OCI-LY1 (cell line): ENCODE measurements around the gene YIF1B.

Source experiments
- H2AFZ ChIP-seq: fragments of 200-600 bp; sonication (generic), shearing (Covaris generic); 2 replicates; pipeline ENCODE4 v1.6.0; 2014; ENCODE audit warnings: antibody characterized with exemption, mild to moderate bottlenecking, low read length
- H3F3A ChIP-seq: fragments of 200-600 bp; sonication (generic), shearing (Covaris generic); 2 replicates; pipeline ENCODE4 v1.6.0; 2014; ENCODE audit warnings: mild to moderate bottlenecking, antibody characterized with exemption, low read length, moderate library complexity; ENCODE audit not compliant: insufficient read depth
- H3K27ac ChIP-seq: fragments of 200-600 bp; sonication (generic); 2 replicates; pipeline ENCODE4 v1.5.1; 2014; ENCODE audit warnings: low read length, mixed run types, mild to moderate bottlenecking, low read depth; ENCODE audit not compliant: poor library complexity, severe bottlenecking
- H3K27me3 ChIP-seq: fragments of 200-600 bp; sonication (generic); 2 replicates; pipeline ENCODE4 v1.6.0; 2014; ENCODE audit warnings: antibody characterized with exemption, mild to moderate bottlenecking, low read length, moderate library complexity; ENCODE audit not compliant: insufficient read depth
- H3K36me3 ChIP-seq: fragments of 200-600 bp; sonication (generic); 2 replicates; pipeline ENCODE4 v1.6.1; 2014; ENCODE audit warnings: mild to moderate bottlenecking, antibody characterized with exemption, low read length, moderate library complexity, mixed read lengths; ENCODE audit not compliant: insufficient read depth
- H3K4me1 ChIP-seq: fragments of 200-600 bp; sonication (generic); 2 replicates; pipeline ENCODE4 v1.5.1; 2014; ENCODE audit warnings: mild to moderate bottlenecking, low read length, moderate library complexity; ENCODE audit not compliant: insufficient read depth, severe bottlenecking
- H3K4me2 ChIP-seq: fragments of 200-600 bp; sonication (generic), shearing (Covaris generic); 2 replicates; pipeline ENCODE4 v1.6.1; 2014; ENCODE audit warnings: low read length
- H3K4me3 ChIP-seq: fragments of 200-600 bp; sonication (generic); 2 replicates; pipeline ENCODE4 v1.5.1; 2014; ENCODE audit warnings: low read length, low read depth, mild to moderate bottlenecking, mixed read lengths; ENCODE audit not compliant: poor library complexity, severe bottlenecking
- H3K79me2 ChIP-seq: fragments of 200-600 bp; shearing (Covaris generic); 2 replicates; pipeline ENCODE4 v1.6.1; 2016; ENCODE audit warnings: mixed run types, low read length, mixed read lengths; ENCODE audit not compliant: insufficient read depth
- H3K9ac ChIP-seq: fragments of 200-600 bp; sonication (generic), shearing (Covaris generic); 2 replicates; pipeline ENCODE4 v1.6.1; 2014; ENCODE audit warnings: mild to moderate bottlenecking, low read length, mixed read lengths
- H3K9me2 ChIP-seq: fragments of 200-600 bp; sonication (generic), shearing (Covaris generic); 2 replicates; pipeline ENCODE4 v1.6.1; 2014; ENCODE audit warnings: low read depth, mild to moderate bottlenecking, low read length, mixed read lengths
- H3K9me3 ChIP-seq: fragments of 200-600 bp; shearing (Covaris generic); 2 replicates; pipeline ENCODE4 v1.6.1; 2014; ENCODE audit warnings: low read length, mixed read lengths
- H4K20me1 ChIP-seq: fragments of 200-600 bp; sonication (generic), shearing (Covaris generic); 2 replicates; pipeline ENCODE4 v1.6.0; 2016; ENCODE audit warnings: mild to moderate bottlenecking, low read length; ENCODE audit not compliant: insufficient read depth
- EZH2 ChIP-seq: fragments of 200-600 bp; sonication (generic), shearing (Covaris generic); IDR thresholded peaks from 2 replicates; pipeline ENCODE4 v1.8.0; 2017; ENCODE audit warnings: borderline replicate concordance, mixed run types, mild to moderate bottlenecking, antibody characterized with exemption, low read length, moderate library complexity, mixed read lengths
- TF ChIP-seq, protein P1 (sequence below): fragments of 200-600 bp; sonication (generic), shearing (Covaris generic); IDR thresholded peaks from 2 replicates; pipeline ENCODE4 v1.5.1; 2017; ENCODE audit warnings: mild to moderate bottlenecking, antibody characterized with exemption, low read length, moderate library complexity, mixed read lengths

The YIF1B gene

DNA sequence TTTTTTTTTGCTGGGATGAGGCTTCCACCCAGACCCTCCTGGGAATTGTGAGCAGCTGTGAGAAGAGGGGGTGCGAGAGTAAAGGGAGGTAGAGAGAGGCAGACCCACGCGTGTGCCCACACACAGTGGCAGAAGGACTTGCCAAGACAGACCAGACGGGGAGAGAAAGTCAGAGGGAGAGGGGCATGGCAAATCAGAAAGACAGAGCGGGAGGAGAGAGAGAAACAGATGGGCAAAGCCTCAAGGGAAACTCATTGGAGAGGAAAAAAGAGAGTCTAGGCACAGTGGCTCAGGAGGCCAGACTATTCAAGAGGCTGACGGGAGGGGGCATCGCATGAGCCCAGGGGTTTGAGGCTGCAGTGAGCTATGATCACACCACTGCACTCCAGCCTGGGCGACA, 36.9 kb upstream of the YIF1B start:
- Histone ChIP-seq H3K4me3 (no peak overlapping the region), H4K20me1 (no peaks in the 10 kb centered on the region), H3K9ac (no peak overlapping the region), H3F3A (no peaks in the 10 kb centered on the region), H3K9me2 (no peaks in the 10 kb centered on the region), H3K27ac (no peak overlapping the region), H3K4me2 (no peak overlapping the region), H3K9me3 (no peaks in the 10 kb centered on the region), H3K36me3 (no peaks in the 10 kb centered on the region), H3K4me1 (no peaks in the 10 kb centered on the region), H3K27me3 (peaks cover 3% of the 10 kb centered on the region; the same call in 1 of the 2 replicates), H2AFZ (no peak overlapping the region), H3K79me2 (no peaks in the 10 kb centered on the region)
- TF ChIP-seq EZH2 = no peak
- TF ChIP-seq, protein P1, sequence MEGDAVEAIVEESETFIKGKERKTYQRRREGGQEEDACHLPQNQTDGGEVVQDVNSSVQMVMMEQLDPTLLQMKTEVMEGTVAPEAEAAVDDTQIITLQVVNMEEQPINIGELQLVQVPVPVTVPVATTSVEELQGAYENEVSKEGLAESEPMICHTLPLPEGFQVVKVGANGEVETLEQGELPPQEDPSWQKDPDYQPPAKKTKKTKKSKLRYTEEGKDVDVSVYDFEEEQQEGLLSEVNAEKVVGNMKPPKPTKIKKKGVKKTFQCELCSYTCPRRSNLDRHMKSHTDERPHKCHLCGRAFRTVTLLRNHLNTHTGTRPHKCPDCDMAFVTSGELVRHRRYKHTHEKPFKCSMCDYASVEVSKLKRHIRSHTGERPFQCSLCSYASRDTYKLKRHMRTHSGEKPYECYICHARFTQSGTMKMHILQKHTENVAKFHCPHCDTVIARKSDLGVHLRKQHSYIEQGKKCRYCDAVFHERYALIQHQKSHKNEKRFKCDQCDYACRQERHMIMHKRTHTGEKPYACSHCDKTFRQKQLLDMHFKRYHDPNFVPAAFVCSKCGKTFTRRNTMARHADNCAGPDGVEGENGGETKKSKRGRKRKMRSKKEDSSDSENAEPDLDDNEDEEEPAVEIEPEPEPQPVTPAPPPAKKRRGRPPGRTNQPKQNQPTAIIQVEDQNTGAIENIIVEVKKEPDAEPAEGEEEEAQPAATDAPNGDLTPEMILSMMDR = no peak

DNA sequence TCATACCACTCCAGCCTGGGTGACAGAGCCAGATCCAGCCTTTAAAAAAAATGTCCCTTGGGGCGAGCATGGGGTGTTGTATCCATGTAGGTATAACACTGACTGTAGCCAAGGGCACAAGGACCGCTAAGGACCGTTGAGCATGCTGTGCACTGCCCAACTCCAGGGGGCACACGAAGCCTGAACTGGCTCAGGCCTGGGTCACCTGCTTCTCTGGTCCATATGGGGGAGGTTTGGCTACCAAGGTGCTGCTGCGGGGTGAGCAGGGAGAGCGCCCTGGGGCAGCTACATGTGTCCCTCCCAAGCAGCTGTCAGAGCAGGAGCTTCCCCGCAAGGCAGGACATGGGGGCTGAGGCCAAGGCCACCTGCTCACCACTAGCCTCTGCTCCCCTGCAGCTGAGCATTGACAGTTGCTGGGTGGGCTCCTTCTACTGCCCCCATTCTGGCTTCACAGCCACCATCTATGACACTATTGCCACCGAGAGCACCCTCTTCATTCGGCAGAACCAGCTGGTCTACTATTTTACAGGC, 36.2 kb upstream of the YIF1B start:
- no peak overlapping the region for H2AFZ ChIP-seq
- no peaks in the 10 kb centered on the region for H3K79me2 ChIP-seq
- H3K27ac ChIP-seq = no peak overlapping the region
- H3K9me3 ChIP-seq = no peaks in the 10 kb centered on the region
- H3K4me3 ChIP-seq = no peak overlapping the region
- no peak overlapping the region for H3K9ac ChIP-seq
- H4K20me1 ChIP-seq = no peaks in the 10 kb centered on the region
- H3K4me1 ChIP-seq = no peaks in the 10 kb centered on the region
- TF ChIP-seq EZH2 = no peak
- TF ChIP-seq, protein P1 = no peak
- H3F3A ChIP-seq = no peaks in the 10 kb centered on the region
- H3K4me2 ChIP-seq = no peak overlapping the region
- H3K9me2 ChIP-seq = no peaks in the 10 kb centered on the region
- no peaks in the 10 kb centered on the region for H3K36me3 ChIP-seq
- peaks cover 3% of the 10 kb centered on the region; the same call in 1 of the 2 replicates for H3K27me3 ChIP-seq

DNA sequence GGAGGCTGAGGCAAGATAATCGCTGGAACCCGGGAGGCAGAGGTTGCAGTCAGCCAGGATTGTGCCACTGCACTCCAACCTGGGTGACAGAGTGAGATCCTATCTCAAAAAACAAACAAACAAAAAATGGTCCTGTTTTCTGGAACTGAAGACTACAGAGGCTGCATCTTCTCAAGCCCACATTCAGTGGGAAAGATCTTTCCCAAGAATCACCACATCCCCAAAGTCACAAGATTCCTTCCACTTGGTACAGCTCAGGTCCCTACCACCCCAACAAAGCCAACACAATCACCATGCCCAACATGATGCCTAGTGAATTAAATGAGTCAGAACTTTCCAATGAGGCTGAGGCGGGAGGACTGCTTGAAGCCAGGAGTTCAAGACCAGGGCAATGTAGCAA, 35.1 kb upstream of the YIF1B start:
- TF ChIP-seq, protein P1 = no peak
- Histone ChIP-seq H3K27ac (no peak overlapping the region), H3F3A (no peaks in the 10 kb centered on the region), H4K20me1 (no peaks in the 10 kb centered on the region), H3K4me2 (no peak overlapping the region), H3K9me3 (no peaks in the 10 kb centered on the region), H3K4me3 (no peak overlapping the region), H2AFZ (no peak overlapping the region), H3K9ac (no peak overlapping the region), H3K79me2 (no peaks in the 10 kb centered on the region), H3K4me1 (no peaks in the 10 kb centered on the region), H3K9me2 (no peaks in the 10 kb centered on the region), H3K27me3 (peaks cover 3% of the 10 kb centered on the region; the same call in 1 of the 2 replicates), H3K36me3 (no peaks in the 10 kb centered on the region)
